Occipital lobe (tissue), 2 donors: ENCODE results near the gene POPDC2. TPM values are rescaled to one million over a fixed set of nuclear protein-coding genes. Genes with fewer than 3 reads are reported as not detected.
"Not testable (repeated sequence)": the region's sequence is repeated elsewhere in the genome, so short reads cannot be mapped to it uniquely, and the experiment has no call there.

ENCODE experiments used
- DNase-seq: peaks from one replicate; lab custom pipeline; 2025; lab: John Stamatoyannopoulos, UW
- total RNA-seq: library from RNA; depleted of rRNA; stranded (reverse); fragments of >200 nt; gene quantifications from one replicate; pipeline ENCODE4 v1.2.3, GENCODE V29; 2014

Gene POPDC2
- total RNA-seq, 1 donor from 2014 or later: 0.94 TPM

DNA sequence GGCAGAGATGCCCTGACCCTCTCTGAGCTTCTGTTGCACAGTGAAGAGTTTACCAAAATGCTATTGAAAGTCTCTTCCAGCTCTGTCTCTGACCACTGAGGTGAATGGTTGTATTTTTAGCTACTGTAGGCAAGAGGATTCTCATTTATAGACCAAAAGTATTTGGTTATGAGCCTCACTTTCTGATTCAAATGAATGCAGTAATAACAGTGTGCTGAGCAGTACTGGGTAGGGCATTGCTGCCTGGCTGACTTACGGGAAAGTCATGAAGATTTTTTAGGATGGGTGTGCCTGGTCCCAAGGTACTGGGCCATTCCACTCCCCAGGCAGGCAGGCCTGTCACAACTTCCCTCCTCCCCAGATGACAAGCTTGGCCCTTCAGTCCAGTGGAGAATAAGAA, 47.2 kb downstream of the POPDC2 start:
- DNase-seq: no peak

- DNase-seq: no peak
Measured at GRCh38 chr3:119611664-119612063, 48.7 kb downstream of the POPDC2 start.

DNA sequence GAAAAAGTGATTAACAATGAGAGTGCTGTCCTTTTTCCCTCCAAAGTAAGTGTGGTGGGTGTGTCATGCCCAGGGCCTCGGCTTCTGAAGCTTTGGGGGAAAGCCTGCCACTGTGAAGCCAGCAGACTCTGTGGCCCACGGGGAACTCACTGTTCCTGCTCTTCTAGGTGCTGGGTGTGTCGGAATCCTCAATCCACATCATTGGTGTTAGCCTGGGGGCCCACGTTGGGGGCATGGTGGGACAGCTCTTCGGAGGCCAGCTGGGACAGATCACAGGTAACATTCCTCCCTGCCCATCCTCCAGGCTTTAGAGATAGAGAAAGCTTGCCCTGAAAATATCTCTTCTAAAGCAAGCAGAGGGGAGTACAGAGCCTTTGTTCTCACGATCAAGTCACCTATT, 51.1 kb downstream of the POPDC2 start:
- no peak for DNase-seq

DNA sequence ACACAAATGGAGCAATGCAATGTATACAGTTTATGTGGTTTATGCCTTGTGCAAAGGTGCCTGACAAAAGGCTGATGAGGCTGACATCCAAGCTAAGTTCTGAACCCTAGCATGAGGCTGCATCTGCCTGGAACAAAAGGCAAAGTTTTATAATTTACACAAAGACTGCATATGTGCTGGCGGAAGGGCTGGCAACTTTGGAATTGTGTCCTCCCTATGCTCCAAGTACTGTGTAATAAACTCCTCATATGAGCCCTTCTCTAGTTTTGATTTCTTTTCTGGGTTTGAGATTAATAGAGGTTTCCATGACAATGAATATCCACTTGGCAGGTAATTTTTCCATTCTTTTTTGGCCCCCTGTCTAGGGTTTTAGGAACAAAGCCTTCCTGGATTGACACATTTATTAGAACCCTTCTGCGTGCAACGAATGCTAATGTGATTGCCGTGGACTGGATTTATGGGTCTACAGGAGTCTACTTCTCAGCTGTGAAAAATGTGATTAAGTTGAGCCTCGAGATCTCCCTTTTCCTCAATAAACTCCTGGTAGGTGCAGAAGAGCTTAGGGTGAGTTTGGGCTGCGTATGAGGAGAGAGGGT, 51.9 kb downstream of the POPDC2 start:
- no peak for DNase-seq

GRCh38 chr3:119604878-119605277, 55.5 kb downstream of the POPDC2 start:
- DNase-seq: no peak

GRCh38 chr3:119602676-119603075, 57.7 kb downstream of the POPDC2 start:
- no peak for DNase-seq

DNA sequence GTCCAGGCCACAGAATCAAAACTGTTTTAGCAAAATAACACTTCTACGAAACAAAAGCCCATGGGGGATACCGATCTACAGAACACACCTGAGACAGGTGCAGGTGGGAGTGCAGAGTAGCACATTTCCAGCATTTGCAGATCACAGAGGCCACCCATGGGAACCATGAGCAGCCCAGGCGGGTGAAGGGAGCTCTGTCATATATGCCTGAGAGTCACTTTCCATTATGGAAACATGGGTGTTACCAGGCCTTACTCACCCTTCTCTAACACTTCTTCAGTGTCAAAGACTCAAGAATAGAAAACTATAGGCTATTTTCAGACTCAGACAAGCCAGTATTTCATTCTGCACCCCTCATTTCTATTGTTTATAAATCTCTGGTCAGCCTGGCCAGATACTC, 59.2 kb downstream of the POPDC2 start:
- DNase-seq: no peak

DNA sequence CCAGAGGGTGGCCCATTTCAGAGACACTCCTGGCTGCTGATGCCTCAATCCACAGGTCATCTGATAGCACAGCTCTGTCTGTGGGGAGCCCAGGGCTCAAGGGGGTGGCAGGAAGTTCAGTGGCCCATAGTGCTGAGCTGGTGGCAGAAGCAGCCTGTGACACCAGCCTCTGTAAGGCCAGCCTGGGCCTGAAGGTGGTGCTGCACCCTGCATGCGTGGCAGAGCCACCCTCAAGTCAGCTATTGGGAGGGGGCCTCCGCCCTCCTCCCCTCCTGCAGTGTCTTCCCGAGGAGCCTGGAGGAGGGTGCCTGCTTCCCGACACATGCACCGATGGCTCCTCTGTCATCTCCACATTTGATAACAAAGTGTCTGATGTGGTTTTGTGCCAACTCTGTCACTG, 59.7 kb downstream of the POPDC2 start:
- no peak for DNase-seq

DNA sequence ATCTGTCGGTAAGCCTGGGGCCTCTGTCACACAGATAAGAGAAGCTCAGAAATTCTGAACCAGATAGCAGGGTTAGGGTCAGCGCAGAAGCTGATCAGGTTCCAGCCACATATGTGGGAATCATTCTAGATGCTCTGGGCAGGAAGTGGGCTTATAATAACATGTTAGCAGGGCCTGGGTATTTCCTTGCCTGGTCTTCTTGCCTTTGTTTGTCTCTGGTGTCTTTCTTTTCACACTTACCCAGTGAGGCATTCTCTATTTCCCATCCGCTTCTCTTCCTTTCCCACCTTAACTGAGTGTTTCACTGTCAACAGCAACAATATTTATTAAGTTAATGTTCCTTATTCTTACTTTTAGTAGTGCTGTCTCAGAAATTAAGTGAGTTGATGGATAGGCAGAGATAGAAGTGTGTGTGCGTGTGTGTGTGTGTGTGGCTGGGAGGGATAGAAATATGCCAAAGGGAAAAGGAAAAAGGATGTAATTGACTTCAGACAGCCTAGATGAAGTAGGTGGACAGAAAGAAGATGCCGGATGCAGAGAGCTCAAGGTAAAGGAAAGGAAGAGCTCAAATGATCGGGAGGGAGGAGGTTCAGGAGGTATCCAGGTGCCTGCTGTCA, 60.7 kb downstream of the POPDC2 start:
- DNase-seq: no peak

- DNase-seq: no peak
Measured at GRCh38 chr3:119598410-119599098, 61.8 kb downstream of the POPDC2 start.

GRCh38 chr3:119597548-119598288, 62.7 kb downstream of the POPDC2 start, which contains the start of gene PLA1A:
TSS of gene PLA1A (plus strand) at chr3:119597885. CDS start at chr3:119597914, 29 bp downstream.
- DNase-seq: no peak

DNA sequence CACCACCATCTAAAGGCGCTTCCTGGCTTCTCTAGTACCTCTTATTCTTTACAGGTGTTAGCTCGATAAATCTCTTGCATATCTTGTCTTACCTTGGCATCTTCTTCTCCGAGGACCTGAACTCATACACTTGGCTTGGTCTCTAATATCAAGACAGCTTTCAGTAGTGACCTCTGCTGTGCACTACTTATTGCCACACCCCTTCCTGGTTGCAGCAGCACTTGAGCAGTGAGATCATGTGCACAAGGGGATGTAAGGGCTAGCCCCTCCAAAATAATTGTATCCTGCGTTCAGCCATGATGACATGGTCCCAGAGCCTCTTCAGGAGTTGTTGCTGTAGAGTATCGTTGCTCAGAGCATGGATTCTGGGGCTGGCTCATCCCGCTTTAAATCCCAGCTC, 64.0 kb downstream of the POPDC2 start:
- DNase-seq: no peak

- DNase-seq: no peak
Measured at GRCh38 chr3:119595639-119596334, 64.6 kb downstream of the POPDC2 start.

DNA sequence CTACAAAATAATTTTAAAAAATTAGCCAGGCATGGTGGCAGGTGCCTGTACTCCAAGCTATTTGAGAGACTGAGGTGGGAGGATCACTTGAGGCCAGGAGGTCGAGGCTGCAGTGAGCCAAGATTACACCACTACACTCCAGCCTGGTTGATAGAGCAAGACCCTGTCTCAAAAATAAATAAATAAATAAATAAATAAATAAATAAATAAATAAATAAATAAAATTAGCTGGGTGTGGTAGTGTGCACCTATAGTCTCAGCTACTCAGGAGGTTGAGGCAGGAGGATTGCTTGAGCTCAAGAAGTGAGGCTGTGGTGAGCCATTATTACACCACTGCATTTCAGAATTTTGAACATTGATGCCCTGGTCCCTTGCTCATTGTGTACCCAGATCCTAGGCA, 65.5 kb downstream of the POPDC2 start:
- not testable (repeated sequence) for DNase-seq

DNA sequence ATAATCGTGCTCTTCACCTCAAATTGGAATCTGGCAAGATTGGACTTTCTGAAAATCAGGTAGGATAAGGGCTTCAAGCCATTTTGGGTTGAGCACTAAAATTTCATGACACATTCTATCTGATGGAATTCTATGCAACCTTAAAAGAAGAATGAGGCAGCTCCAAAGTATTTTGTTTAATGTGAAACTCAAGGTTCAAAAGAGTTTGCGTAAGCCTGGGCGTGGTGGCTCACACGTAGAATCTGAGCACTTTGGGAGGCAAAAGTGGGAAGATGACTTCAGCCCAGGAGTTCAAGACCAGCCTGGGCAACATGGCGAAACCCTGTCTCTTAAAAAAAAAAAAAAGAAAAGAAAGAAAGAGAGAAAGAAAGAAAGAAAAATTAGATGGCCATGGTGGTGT, 66.3 kb downstream of the POPDC2 start:
- DNase-seq: no peak

GRCh38 chr3:119592861-119593260, 67.5 kb downstream of the POPDC2 start:
- no peak for DNase-seq

Other genes starting within 250 kb of the POPDC2 start
- 11.2 TPM for gene TMEM39A, start 197.0 kb downstream of the POPDC2 start, total RNA-seq
- gene POGLUT1, start 191.6 kb downstream of the POPDC2 start, total RNA-seq: 17.8 TPM
- 31.2 TPM for gene TIMMDC1, start 162.0 kb downstream of the POPDC2 start, total RNA-seq
- 0.78 TPM for gene CD80, start 101.0 kb downstream of the POPDC2 start, total RNA-seq
- 1.2 TPM for gene ADPRH, start 81.1 kb downstream of the POPDC2 start, total RNA-seq
- not detected for gene PLA1A, start 62.7 kb downstream of the POPDC2 start, total RNA-seq
- gene COX17, start 16.8 kb upstream of the POPDC2 start, total RNA-seq: 16.8 TPM
- gene CFAP91, start 42.4 kb upstream of the POPDC2 start, total RNA-seq: 6.4 TPM
- 0.16 TPM for gene NR1I2, start 121.5 kb upstream of the POPDC2 start, total RNA-seq